Measurements from ENCODE around the gene LRRK1.

- TF ChIP-seq CTCF (IDR thresholded peaks at IDR 0.05) (no peak), POLR2A (IDR thresholded peaks at IDR 0.05; ENCODE audit: low read length) (no peak), SMC3 (IDR thresholded peaks at IDR 0.05) (no peak), EP300 (IDR thresholded peaks at IDR 0.05) (no peak), NFE2L2 (conservative IDR thresholded peaks at IDR 0.05; ENCODE audit: low read length) (no peak), MAX (IDR thresholded peaks at IDR 0.05) (no peak), REST (IDR thresholded peaks at IDR 0.05) (no peak), EHMT2 (IDR thresholded peaks at IDR 0.05; ENCODE audit: low read depth) (no peak), KDM1A (IDR thresholded peaks at IDR 0.05; ENCODE audit: low read depth) (no peak)
Observed at GRCh38 chr15:101116681-101116976, 197.5 kb downstream of the LRRK1 start.

Data from A549 (cell line).